PC-9 (cell line): ENCODE measurements around the gene PTPN13. TPM values are rescaled to one million over a fixed set of nuclear protein-coding genes. Genes with fewer than 3 reads are reported as not detected.

ENCODE experiments used
- BruUV-seq: library from RNA; stranded (reverse); fragments of 400-500 nt; replicated peaks from 2 replicates; lab custom pipeline; 2021; lab: Mats Ljungman, UMichigan
- CTCF ChIA-PET: fragments of 300-600 bp; sonication (Branson Sonifier 250); formaldehyde crosslinking; loops from one replicate; lab custom pipeline; 2022; ENCODE audit warnings: antibody characterized with exemption; lab: Charles Lee
- POLR2A ChIA-PET: fragments of 300-600 bp; sonication (Branson Sonifier 250); formaldehyde crosslinking; loops from one replicate; lab custom pipeline; 2022; ENCODE audit warnings: antibody characterized with exemption; ENCODE audit not compliant: unreplicated experiment; lab: Charles Lee
- DNase-seq, 2 experiments: peaks; one replicate each; pipeline versions ENCODE4 v3.0.0 to v3.0.0-alpha.2; 2015 to 2022; ENCODE audit warnings: mixed read lengths in 1 of 2
- H2AFZ ChIP-seq: fragments of 200-600 bp; sonication (generic); 2 replicates; pipeline ENCODE4 v1.8.1; 2017; ENCODE audit warnings: antibody characterized with exemption
- H3F3A ChIP-seq: fragments of 200-600 bp; sonication (generic); 2 replicates; pipeline ENCODE4 v1.8.1; 2017; ENCODE audit warnings: antibody characterized with exemption, mild to moderate bottlenecking, low read depth; ENCODE audit not compliant: insufficient read depth
- H3K27ac ChIP-seq: fragments of 200-600 bp; sonication (generic); 2 replicates; pipeline ENCODE4 v1.6.1; 2016; ENCODE audit warnings: mixed run types
- H3K27me3 ChIP-seq: fragments of 200-600 bp; sonication (generic); 2 replicates; pipeline ENCODE4 v1.6.1; 2016; ENCODE audit warnings: low read depth, mixed run types; ENCODE audit not compliant: insufficient read depth
- H3K36me3 ChIP-seq: fragments of 200-600 bp; sonication (generic); 2 replicates; pipeline ENCODE4 v1.6.1; 2016; ENCODE audit warnings: low read depth, mixed run types
- H3K4me1 ChIP-seq: fragments of 200-600 bp; sonication (generic); replicated peaks from 2 replicates; pipeline ENCODE4 v1.6.1; 2016; ENCODE audit warnings: mixed run types; ENCODE audit not compliant: insufficient read depth
- H3K4me2 ChIP-seq: fragments of 200-600 bp; sonication (generic); 2 replicates; pipeline ENCODE4 v1.6.1; 2017; ENCODE audit warnings: mixed run types
- H3K4me3 ChIP-seq: fragments of 200-600 bp; sonication (generic); 2 replicates; pipeline ENCODE4 v1.6.1; 2016; ENCODE audit warnings: mixed run types
- H3K79me2 ChIP-seq: fragments of 200-600 bp; sonication (generic); 2 replicates; pipeline ENCODE4 v1.6.1; 2017; ENCODE audit warnings: low read depth, mixed run types
- H3K9me2 ChIP-seq: fragments of 200-600 bp; sonication (generic); 2 replicates; pipeline ENCODE4 v1.8.1; 2017; ENCODE audit warnings: mild to moderate bottlenecking; ENCODE audit not compliant: insufficient read depth
- H3K9me3 ChIP-seq: fragments of 200-600 bp; sonication (generic); 2 replicates; pipeline ENCODE4 v1.8.1; 2016; ENCODE audit warnings: low read depth; ENCODE audit not compliant: insufficient read depth
- H4K20me1 ChIP-seq: fragments of 200-600 bp; sonication (generic); 2 replicates; pipeline ENCODE4 v1.8.1; 2017; ENCODE audit not compliant: insufficient read depth
- EZH2 ChIP-seq: fragments of 200-600 bp; sonication (generic); IDR thresholded peaks from 2 replicates; pipeline ENCODE4 v1.8.0; 2017; ENCODE audit warnings: antibody characterized with exemption, low read depth
- intact Hi-C: fragments of 100-400 bp; cut with micrococcal nuclease; formaldehyde crosslinking; loops from one replicate; pipeline ENCODE4 v1.10.0; 2022; ENCODE audit not compliant: unreplicated experiment
- total RNA-seq: library from RNA; stranded (reverse); gene quantifications from 2 replicates; pipeline ENCODE4 v1.2.3, GENCODE V29; 2021
- TF ChIP-seq, protein P1 (sequence below): fragments of 200-600 bp; sonication (generic); conservative IDR thresholded peaks from 2 replicates; pipeline ENCODE4 v1.6.1; 2017; ENCODE audit warnings: mixed run types, antibody characterized with exemption, mild to moderate bottlenecking, moderate library complexity

The PTPN13 gene
- total RNA-seq, 1 experiment from 2014 or later = 6.9 TPM

DNA sequence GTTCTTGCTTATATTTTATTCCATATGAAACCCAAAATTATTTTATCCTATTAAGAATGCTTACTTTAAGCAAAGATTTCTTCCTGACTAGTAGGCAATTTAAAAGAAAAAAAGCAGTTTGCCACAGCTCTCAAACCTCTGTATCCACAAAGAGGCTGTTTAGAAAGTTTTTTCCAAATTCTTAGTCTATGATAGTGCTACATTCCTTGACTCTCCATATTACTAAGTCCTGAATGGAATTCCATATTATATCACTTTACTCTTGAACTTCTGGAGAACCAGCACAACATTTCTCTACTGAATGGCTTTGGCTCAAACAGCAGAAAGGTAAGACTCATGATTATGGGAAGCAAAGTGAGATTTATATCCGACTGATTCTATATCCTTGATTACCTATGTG, 246.7 kb downstream of the PTPN13 start:
- no peaks in the 10 kb centered on the region for H3F3A ChIP-seq
- no peaks in the 10 kb centered on the region for H3K79me2 ChIP-seq
- no peak overlapping the region for H3K27ac ChIP-seq
- DNase-seq = no peak
- BruUV-seq = no TSS peak
- intact Hi-C loops = no loop called here
- no peaks in the 10 kb centered on the region for H3K9me2 ChIP-seq
- no peak overlapping the region for H3K4me3 ChIP-seq
- no peaks in the 10 kb centered on the region for H3K27me3 ChIP-seq
- H2AFZ ChIP-seq = no peak overlapping the region
- TF ChIP-seq EZH2 = no peak
- TF ChIP-seq, protein P1, sequence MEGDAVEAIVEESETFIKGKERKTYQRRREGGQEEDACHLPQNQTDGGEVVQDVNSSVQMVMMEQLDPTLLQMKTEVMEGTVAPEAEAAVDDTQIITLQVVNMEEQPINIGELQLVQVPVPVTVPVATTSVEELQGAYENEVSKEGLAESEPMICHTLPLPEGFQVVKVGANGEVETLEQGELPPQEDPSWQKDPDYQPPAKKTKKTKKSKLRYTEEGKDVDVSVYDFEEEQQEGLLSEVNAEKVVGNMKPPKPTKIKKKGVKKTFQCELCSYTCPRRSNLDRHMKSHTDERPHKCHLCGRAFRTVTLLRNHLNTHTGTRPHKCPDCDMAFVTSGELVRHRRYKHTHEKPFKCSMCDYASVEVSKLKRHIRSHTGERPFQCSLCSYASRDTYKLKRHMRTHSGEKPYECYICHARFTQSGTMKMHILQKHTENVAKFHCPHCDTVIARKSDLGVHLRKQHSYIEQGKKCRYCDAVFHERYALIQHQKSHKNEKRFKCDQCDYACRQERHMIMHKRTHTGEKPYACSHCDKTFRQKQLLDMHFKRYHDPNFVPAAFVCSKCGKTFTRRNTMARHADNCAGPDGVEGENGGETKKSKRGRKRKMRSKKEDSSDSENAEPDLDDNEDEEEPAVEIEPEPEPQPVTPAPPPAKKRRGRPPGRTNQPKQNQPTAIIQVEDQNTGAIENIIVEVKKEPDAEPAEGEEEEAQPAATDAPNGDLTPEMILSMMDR = no peak
- no peaks in the 10 kb centered on the region for H3K36me3 ChIP-seq
- no peaks in the 10 kb centered on the region for H4K20me1 ChIP-seq
- H3K4me2 ChIP-seq = no peak overlapping the region
- H3K4me1 ChIP-seq = no peaks in the 10 kb centered on the region
- POLR2A ChIA-PET = no interaction called here
- CTCF ChIA-PET = no interaction called here
- no peaks in the 10 kb centered on the region for H3K9me3 ChIP-seq

DNA sequence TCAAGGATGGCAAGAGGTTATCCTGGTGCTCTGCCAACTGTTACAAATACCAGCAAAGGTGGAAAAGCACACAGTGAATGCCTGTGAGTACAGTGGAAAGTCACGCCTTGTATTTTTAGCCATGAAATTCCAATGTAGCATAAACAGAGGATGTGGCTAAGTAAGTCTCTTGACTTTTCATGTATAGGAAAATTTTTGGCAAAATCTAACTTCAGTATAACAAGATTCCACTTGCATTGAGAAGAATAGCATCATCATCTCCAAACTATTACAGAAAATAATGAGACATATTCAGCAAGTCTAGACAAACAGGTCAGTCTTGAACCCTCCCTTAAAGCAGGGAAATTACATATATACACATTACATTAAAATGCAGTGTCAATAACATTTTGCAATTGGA, 247.2 kb downstream of the PTPN13 start:
- Histone ChIP-seq H3K9me3 (no peaks in the 10 kb centered on the region), H3K27me3 (no peaks in the 10 kb centered on the region), H3K4me2 (no peak overlapping the region), H4K20me1 (no peaks in the 10 kb centered on the region), H3K36me3 (no peaks in the 10 kb centered on the region), H3K27ac (no peak overlapping the region), H3K79me2 (no peaks in the 10 kb centered on the region), H3K9me2 (no peaks in the 10 kb centered on the region), H3K4me1 (no peaks in the 10 kb centered on the region), H3K4me3 (no peak overlapping the region), H2AFZ (no peak overlapping the region), H3F3A (no peaks in the 10 kb centered on the region)
- BruUV-seq = no TSS peak
- no peak for TF ChIP-seq EZH2
- TF ChIP-seq, protein P1 = no peak
- DNase-seq = no peak
- ChIA-PET POLR2A (no interaction called here), CTCF (no interaction called here)
- intact Hi-C loops = no loop called here

DNA sequence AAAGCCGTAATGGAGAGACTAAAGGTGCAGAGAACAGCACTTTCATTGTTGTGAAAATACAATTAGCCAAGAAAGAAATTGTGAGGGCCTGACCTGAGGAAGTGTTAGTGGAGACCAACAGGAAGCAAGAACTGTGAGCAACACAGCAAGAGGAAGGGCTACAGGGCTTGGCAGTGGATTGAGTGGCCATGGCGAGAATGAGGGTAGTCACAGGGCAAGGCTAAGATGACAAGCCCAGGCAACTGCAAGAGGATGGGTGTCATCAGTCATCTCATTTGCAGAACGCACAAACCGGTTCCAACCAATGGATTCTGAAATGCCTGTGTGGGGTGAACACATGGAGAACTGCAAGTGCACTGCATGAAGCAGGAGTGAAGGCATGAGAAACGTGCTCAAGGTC, 251.5 kb downstream of the PTPN13 start:
- no peaks in the 10 kb centered on the region for H3K27me3 ChIP-seq
- intact Hi-C loops = no loop called here
- no peak overlapping the region for H2AFZ ChIP-seq
- no peaks in the 10 kb centered on the region for H3K9me2 ChIP-seq
- H3K27ac ChIP-seq = no peak overlapping the region
- BruUV-seq = no TSS peak
- TF ChIP-seq, protein P1 = no peak
- TF ChIP-seq EZH2 = no peak
- no peaks in the 10 kb centered on the region for H3K79me2 ChIP-seq
- no peak for DNase-seq
- no peaks in the 10 kb centered on the region for H3K36me3 ChIP-seq
- H3K4me2 ChIP-seq = no peak overlapping the region
- H4K20me1 ChIP-seq = no peaks in the 10 kb centered on the region
- ChIA-PET POLR2A (no interaction called here), CTCF (no interaction called here)
- no peak overlapping the region for H3K4me3 ChIP-seq
- H3K9me3 ChIP-seq = no peaks in the 10 kb centered on the region
- H3F3A ChIP-seq = no peaks in the 10 kb centered on the region
- no peaks in the 10 kb centered on the region for H3K4me1 ChIP-seq
